Tibial artery (tissue), 4 donors: ENCODE results near the gene CD300C.
A peak's percentile ranks its signal among the peaks of the same experiment; 100 is the strongest.
"Not testable (repeated sequence)": the region's sequence is repeated elsewhere in the genome, so short reads cannot be mapped to it uniquely, and the experiment has no call there.

ENCODE experiments used
- DNase-seq, 2 donors: peaks; one replicate each; pipeline ENCODE4 v3.0.0-alpha.2; 2019
- H3K27ac ChIP-seq, 2 donors: fragments of 200-600 bp; sonication (generic) in 1 of 2; 1 replicate in 1 of 2; 2 replicates in 1 of 2; pipeline ENCODE4 v1.5.1; 2018 to 2019; ENCODE audit warnings: mild to moderate bottlenecking in 1 of 2
- H3K27me3 ChIP-seq, 2 donors: fragments of 200-600 bp; sonication (generic) in 1 of 2; one replicate each; pipeline versions ENCODE4 v1.5.1 to v1.6.0; 2016 to 2019
- H3K36me3 ChIP-seq, 3 donors: fragments of 200-600 bp; sonication (generic) in 2 of 3; one replicate each; pipeline ENCODE4 v1.5.1; 2016 to 2019; ENCODE audit warnings: mild to moderate bottlenecking in 2 of 3
- H3K4me1 ChIP-seq, 4 donors: fragments of 200-600 bp; sonication (generic) in 2 of 4; 1 replicate in 3 of 4; 2 replicates in 1 of 4; pipeline ENCODE4 v1.5.1; 2016 to 2019
- H3K4me3 ChIP-seq, 2 donors: fragments of 200-600 bp; sonication (generic) in 1 of 2; 1 replicate in 1 of 2; 2 replicates in 1 of 2; pipeline ENCODE4 v1.5.1; 2018 to 2019; ENCODE audit warnings: mild to moderate bottlenecking in 2 of 2
- H3K9me3 ChIP-seq, 3 donors: fragments of 200-600 bp; sonication (generic) in 1 of 3; one replicate each; pipeline ENCODE4 v1.5.1; 2016 to 2019
- intact Hi-C: fragments of 100-400 bp; cut with DNase I; formaldehyde crosslinking; loops from one replicate; pipeline ENCODE4 v1.15.0; 2023; ENCODE audit warnings: low total_unique reads
- TF ChIP-seq, protein P1 (sequence below), 2 experiments: fragments of 200-600 bp in 1 of 2; fragments of 450-650 bp in 1 of 2; IDR thresholded peaks; one replicate each; pipeline ENCODE4 v1.5.1; 2017 to 2019; ENCODE audit warnings: antibody characterized with exemption in 2 of 2, mild to moderate bottlenecking in 1 of 2, moderate library complexity in 1 of 2

The CD300C gene

GRCh38 chr17:74566132-74566753 lies 20.3 kb upstream of the CD300C start:
- H3K36me3 ChIP-seq, result no peaks in the 10 kb centered on the region
- DNase-seq, result peak in 1 of 2 donors; percentile 35
- no peaks in the 10 kb centered on the region for H3K9me3 ChIP-seq
- peaks cover 0 to 33% of the 10 kb centered on the region in 2 donors for H3K27me3 ChIP-seq
- TF ChIP-seq, protein P1, sequence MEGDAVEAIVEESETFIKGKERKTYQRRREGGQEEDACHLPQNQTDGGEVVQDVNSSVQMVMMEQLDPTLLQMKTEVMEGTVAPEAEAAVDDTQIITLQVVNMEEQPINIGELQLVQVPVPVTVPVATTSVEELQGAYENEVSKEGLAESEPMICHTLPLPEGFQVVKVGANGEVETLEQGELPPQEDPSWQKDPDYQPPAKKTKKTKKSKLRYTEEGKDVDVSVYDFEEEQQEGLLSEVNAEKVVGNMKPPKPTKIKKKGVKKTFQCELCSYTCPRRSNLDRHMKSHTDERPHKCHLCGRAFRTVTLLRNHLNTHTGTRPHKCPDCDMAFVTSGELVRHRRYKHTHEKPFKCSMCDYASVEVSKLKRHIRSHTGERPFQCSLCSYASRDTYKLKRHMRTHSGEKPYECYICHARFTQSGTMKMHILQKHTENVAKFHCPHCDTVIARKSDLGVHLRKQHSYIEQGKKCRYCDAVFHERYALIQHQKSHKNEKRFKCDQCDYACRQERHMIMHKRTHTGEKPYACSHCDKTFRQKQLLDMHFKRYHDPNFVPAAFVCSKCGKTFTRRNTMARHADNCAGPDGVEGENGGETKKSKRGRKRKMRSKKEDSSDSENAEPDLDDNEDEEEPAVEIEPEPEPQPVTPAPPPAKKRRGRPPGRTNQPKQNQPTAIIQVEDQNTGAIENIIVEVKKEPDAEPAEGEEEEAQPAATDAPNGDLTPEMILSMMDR (IDR thresholded peaks at IDR 0.05), result peak; percentile 25 to 27
- H3K4me3 ChIP-seq, result no peak overlapping the region
- H3K27ac ChIP-seq, result no peak overlapping the region
- no peaks in the 10 kb centered on the region for H3K4me1 ChIP-seq
- intact Hi-C loops, result no loop called here

DNA sequence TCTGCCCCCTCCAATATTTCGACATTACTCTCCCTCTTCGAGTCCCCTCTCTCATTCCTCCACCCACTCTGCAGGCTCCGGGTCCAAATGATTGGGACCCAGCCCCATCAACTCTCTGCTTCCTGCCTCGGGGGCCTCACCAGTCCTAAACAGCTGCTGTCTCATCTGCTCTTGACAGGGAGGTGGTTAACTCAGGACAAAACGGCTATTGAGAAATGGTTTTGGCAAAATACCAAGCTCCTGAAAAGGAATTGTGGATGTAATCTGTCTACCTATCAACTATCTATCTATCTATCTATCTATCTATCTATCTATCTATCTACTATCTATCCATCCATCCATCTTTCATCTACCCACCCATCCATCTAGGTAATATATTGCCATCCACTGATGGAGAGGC lies 19.2 kb upstream of the CD300C start:
- intact Hi-C loops, result no loop called here

GRCh38 chr17:74563358-74563757 lies 17.4 kb upstream of the CD300C start:
- no peak overlapping the region for H3K4me3 ChIP-seq
- TF ChIP-seq, protein P1 (IDR thresholded peaks at IDR 0.05), result no peak
- no peak for DNase-seq
- no peak overlapping the region for H3K27ac ChIP-seq
- peaks cover 0 to 30% of the 10 kb centered on the region in 2 donors for H3K27me3 ChIP-seq
- H3K4me1 ChIP-seq, result no peaks in the 10 kb centered on the region
- H3K9me3 ChIP-seq, result no peaks in the 10 kb centered on the region
- no peaks in the 10 kb centered on the region for H3K36me3 ChIP-seq
- intact Hi-C loops, result no loop called here

More for the DNA sequence above, 19.2 kb upstream of the CD300C start:
- H3K27me3 ChIP-seq, result peaks cover 0 to 30% of the 10 kb centered on the region in 2 donors
- H3K27ac ChIP-seq, result no peak overlapping the region
- no peaks in the 10 kb centered on the region for H3K36me3 ChIP-seq
- TF ChIP-seq, protein P1 (IDR thresholded peaks at IDR 0.05), result no peak
- H3K4me3 ChIP-seq, result no peak overlapping the region
- no peaks in the 10 kb centered on the region for H3K9me3 ChIP-seq
- no peak for DNase-seq
- H3K4me1 ChIP-seq, result no peaks in the 10 kb centered on the region

DNA sequence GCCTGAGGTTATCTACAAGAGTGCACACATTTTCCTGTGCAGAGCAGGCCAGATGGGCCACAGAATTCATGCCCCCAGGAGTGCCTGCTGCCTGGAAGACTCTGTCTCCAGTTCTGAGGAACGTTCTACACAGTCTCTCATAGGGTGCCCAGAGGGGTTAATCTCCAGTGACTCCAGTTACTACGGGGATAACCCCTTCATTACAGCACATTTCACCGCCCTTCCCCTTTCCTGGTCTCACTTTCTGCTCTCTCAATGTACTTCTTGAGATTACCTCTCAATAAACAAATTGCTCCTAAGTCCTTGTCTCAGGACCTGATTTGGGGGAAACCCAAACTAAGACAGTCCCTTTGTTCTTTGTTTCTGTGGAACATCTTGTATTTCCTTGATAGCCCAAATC lies 15.7 kb upstream of the CD300C start:
- intact Hi-C loops, result no loop called here

GRCh38 chr17:74558882-74559519 lies 13.1 kb upstream of the CD300C start:
- no peak overlapping the region for H3K4me3 ChIP-seq
- no peak for DNase-seq
- intact Hi-C loops, result no loop called here
- H3K36me3 ChIP-seq, result no peaks in the 10 kb centered on the region
- no peak overlapping the region for H3K27ac ChIP-seq
- no peaks in the 10 kb centered on the region for H3K4me1 ChIP-seq
- peaks cover 0 to 12% of the 10 kb centered on the region in 2 donors for H3K27me3 ChIP-seq
- H3K9me3 ChIP-seq, result no peaks in the 10 kb centered on the region
- TF ChIP-seq, protein P1 (IDR thresholded peaks at IDR 0.05), result no peak

More for the DNA sequence above, 15.7 kb upstream of the CD300C start:
- Histone ChIP-seq H3K4me3 (no peak overlapping the region), H3K4me1 (no peaks in the 10 kb centered on the region), H3K36me3 (no peaks in the 10 kb centered on the region), H3K9me3 (no peaks in the 10 kb centered on the region), H3K27ac (no peak overlapping the region), H3K27me3 (peaks cover 0 to 27% of the 10 kb centered on the region in 2 donors)
- no peak for DNase-seq
- TF ChIP-seq, protein P1 (IDR thresholded peaks at IDR 0.05), result no peak

DNA sequence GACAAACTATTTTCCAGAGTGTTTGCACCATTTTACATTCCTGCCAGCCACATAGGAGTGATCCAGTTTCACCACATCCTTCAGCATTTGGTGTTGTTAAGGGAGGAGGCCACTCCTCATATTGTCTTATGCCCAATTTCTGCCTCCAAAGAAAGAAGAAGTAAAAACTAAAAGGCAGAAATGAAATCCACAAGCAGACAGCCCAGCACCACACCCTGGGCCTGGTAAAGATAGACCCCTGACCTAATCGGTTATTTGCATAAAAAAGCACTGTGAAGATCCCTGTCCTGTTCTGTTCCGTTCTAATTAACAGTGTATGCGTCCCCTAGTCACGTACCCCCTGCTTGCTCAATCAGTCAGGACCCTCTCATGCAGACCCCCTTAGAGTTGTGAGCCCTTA lies 12.5 kb upstream of the CD300C start:
- H3K9me3 ChIP-seq, H3K4me3 ChIP-seq, DNase-seq, intact Hi-C loops, H3K36me3 ChIP-seq, H3K4me1 ChIP-seq, H3K27ac ChIP-seq: not testable (repeated sequence)
- peaks cover 0 to 12% of the 10 kb centered on the region in 2 donors for H3K27me3 ChIP-seq
